Activated naive CD8-positive, alpha-beta T cell treated with anti-CD3 and anti-CD28 coated beads, Interleukin-2, amount 50 U/mL, for 16 hours (primary cell): ENCODE results near the gene SYK.
A peak's percentile ranks its signal among the peaks of the same experiment; 100 is the strongest.
"Not testable (repeated sequence)": the region's sequence is repeated elsewhere in the genome, so short reads cannot be mapped to it uniquely, and the experiment has no call there.

Experiments used
- DNase-seq: peaks from one replicate; pipeline ENCODE4 v3.0.0-alpha.2; 2020; ENCODE audit warnings: low read depth, low spot score

SYK gene

GRCh38 chr9:90801241-90801972 is at the start of gene SYK:
Gene SYK (plus strand): TSS chr9:90801819. CDS start chr9:90843899, 42,080 bp downstream.
- DNase-seq, result no peak

GRCh38 chr9:90755514-90756371 is 45.9 kb upstream of the SYK start:
- peak; percentile 52 for DNase-seq

- not testable (repeated sequence) for DNase-seq
Observed at GRCh38 chr9:90760577-90760976, 41.0 kb upstream of the SYK start.

- DNase-seq, result no peak
Observed at GRCh38 chr9:90766731-90767130, 34.9 kb upstream of the SYK start.

DNA sequence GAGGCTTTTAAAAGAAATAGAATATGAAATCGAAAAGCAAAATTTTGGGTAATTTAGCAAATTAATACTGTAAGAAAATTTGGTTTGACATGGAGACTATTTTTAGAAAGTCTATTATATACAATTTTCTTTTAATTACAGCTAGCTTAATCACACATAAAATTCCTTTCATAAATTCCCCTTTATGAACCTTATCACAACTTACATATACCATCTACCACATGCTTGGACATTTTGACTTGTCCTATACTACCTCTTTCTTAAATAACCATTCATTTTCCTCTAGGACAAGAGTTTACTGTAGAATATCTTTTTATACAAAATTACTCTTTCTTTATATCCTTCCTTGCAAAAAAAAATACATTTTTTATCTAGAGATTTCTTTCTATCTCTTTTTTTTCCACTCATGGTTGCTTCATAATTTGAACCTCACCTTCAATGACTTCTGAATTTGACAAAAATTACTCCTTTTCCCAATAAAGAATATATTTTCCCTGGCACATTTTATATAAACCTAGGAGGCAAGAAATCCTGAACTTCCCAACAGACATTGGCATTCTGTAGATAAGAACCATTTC is 34.0 kb upstream of the SYK start:
- no peak for DNase-seq

- DNase-seq, result no peak
Observed at GRCh38 chr9:90770182-90770738, 31.4 kb upstream of the SYK start.

DNA sequence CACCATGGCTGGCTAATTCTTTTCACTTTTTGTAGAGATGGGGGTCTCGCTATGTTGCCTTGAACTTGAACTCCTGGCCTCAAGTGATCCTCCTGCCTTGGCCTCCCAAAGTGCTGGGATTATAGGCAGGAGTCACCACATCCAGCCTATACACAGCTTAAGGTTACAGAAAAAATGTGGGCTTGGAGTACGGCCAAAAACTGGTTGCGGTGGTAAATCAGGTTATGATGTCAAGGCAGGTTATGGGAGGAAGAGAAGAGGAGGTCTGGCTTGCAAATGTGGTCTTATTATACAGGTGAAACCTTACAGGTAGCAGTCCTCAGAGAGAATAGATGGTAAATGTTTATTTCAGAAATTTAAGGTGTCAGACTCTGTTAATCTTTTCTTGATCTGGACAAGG is 30.7 kb upstream of the SYK start:
- no peak for DNase-seq

DNA sequence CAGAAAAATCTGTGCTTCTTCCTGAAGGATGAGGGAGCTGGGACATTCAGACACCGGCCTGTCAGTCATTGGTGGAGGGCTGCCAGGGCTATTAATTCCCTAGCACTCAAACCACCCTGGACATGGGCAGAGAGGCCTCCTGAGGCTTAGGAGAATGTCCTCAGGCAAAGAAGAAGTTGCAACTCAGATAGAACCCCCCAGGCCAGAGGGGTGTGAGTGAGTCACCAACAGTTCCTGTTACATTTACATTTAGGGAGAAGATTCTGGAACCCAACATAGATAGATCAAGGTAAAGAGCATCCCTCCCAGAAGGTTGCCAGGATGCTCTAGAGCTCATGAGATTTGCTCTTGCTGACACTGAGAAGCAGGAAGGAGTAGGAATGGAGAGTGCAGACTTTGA is 29.2 kb upstream of the SYK start:
- DNase-seq, result no peak

- DNase-seq, result no peak
Observed at GRCh38 chr9:90773617-90774016, 28.0 kb upstream of the SYK start.

DNA sequence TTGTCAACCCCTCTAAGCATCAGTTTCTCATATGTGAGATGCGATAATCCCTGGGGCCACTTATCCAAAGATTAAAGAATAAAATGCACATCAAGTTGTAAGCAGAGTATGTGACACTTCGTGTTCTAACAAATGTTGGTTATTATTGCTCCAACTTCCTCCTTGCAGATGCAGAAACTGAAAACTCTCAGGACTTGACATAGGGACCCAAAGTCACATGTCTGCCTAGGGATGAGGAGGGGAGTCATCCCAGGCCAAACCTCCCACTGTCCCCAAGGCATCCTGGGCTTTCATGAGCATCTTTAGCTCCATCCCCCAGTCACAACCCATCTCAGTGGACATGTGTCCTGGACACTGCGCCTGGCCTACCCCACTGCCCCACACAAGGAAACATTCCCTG is 27.5 kb upstream of the SYK start:
- DNase-seq, result no peak

GRCh38 chr9:90774682-90775081 is 26.9 kb upstream of the SYK start:
- no peak for DNase-seq

DNA sequence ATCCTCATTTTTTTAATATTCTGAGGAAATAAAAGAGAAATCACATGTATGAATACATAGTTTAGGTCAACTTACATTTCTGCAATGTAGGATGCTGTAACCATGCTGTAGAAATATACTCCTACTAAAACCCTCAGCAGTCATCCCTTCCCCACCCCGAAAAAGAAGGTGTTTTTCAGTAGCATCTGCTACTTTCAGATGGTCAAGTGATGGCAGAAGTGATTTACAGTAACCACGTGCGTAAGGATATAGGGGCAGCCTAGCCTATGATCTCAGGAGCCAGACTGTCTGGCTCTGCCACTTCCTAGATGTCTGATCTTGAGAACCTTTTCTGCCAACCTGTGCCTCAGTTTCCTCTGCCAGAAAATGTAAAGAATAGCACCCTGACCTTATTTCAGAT is 26.0 kb upstream of the SYK start:
- no peak for DNase-seq

DNA sequence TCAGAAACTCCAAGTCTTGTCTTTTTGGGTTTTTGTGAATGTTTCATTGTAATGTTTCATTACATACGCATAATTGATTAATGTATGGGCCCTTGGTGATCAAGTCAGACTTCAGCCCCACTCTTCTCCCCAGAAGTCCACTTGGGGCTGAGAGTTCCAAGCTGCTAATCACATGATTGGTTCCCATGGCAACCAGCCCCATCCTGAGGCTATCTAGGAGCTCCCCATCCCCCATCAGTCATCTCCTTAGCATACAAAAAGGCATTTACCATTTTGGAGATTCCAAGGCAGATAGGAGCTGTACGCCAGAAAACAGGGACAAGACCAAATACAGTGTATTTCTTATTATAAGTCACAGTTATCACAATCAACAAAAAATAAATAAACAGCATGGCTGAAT is 22.9 kb upstream of the SYK start:
- DNase-seq, result no peak

DNA sequence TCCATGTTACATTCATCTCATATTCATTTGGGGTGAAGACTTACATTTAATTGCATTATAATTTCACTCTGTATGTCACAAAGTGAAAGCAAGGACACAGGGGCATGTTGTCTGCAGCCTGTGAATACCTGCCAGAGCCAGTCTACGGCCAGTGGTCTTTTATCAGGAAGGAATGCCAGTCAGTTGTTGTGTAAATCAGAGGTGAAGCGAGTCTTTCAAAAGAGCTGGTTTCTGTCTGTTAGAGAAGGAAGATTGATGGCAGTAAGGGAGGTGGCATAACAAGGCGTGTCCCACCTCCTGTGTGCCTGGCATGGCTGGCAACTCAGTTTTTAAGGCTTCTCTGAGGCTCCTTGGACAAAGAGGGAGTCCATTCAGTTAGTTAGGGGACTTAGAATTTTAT is 18.1 kb upstream of the SYK start:
- no peak for DNase-seq

DNA sequence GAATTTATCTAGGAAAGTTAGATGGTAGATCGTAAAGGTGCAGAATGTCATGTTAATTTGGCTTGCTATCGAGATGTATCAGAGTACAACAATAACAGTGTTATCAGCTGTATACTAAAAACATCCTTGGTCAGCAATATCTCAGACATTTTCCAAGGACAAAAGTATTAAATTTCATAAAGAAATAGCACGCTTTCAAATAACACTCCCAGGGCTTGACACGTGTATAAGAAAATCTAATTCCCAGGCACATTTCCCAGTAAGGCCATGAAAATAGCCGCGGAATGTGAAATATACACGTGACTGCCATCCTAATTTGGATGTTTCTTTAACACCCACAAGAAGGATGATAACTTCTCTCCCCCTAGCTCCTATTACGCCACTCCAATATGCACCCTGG is 17.7 kb upstream of the SYK start:
- no peak for DNase-seq

DNA sequence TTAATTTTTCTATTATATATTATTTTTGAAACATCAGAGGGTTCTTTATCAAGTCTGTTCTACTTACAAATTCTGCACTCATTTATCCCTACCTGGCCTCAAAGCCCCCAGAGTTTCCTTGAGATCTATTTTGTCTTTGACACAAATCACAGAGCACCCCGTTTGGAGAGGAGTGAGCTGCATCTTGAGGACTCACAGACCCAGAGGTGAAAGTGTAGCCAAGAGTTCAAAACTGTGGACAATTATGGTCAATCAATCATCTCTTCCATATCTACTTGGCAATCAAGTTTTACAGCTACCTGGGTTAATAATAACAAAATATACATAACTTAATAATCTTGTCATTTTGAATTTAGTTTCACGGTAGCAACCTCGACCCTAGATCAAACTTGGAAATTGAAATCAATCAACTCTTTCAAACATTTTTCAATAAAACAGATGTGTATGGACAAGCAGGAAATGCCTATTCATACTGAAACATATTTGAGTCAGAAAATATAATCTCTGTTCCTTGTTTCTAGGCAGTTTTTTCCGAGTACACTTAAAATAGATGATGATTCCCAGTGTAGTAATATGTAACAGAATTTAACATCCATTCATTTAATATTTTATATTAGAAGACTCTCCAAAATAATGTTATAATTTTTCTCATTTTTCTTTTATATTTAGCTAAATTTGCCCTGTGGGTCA is 13.7 kb upstream of the SYK start:
- DNase-seq, result no peak

- DNase-seq, result not testable (repeated sequence)
Observed at GRCh38 chr9:90788527-90788926, 13.1 kb upstream of the SYK start.

DNA sequence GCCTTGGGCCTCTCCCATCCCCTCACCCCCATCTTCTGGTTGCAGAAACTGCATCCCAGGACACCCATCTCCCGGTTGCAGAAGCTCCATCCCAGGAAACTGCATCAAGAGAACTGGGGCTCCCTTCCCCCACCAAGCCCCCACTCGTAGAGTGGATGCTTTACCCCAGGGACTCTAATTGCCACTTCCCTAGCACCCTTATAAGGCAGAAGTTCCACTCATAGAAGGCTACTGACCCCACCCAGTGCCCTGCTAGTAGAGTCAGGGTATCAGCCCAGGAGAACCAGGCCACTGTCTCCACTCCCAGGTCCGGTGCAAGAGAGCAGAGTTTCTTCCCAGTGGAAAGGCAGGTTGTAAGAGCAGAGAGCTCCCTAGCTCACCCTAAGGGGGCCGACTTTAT is 12.2 kb upstream of the SYK start:
- DNase-seq, result no peak

- DNase-seq, result no peak
Observed at GRCh38 chr9:90789862-90790261, 11.8 kb upstream of the SYK start.

DNA sequence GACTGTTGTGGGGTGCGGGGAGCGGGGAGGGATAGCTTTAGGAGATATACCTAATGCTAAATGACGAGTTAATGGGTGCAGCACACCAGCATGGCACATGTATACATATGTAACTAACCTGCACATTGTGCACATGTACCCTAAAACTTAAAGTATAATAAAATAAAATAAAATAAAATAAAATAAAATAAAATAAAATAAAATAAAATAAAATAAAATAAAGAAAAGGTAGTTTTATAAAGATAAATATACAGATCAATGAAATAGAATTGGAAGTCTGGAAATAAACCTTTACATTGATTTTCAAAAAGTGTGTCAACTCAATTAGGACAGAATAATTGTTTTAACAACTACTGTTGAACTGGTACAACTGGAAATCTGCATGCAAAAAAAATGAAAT is 8.6 kb upstream of the SYK start:
- DNase-seq, result not testable (repeated sequence)

- no peak for DNase-seq
Observed at GRCh38 chr9:90793729-90794128, 7.9 kb upstream of the SYK start.

GRCh38 chr9:90795084-90795483 is 6.5 kb upstream of the SYK start:
- no peak for DNase-seq
